GM21423 (cell line): ENCODE data around the gene ACP4.
"Not testable (repeated sequence)": the region's sequence is repeated elsewhere in the genome, so short reads cannot be mapped to it uniquely, and the experiment has no call there.

Experiments used
- ATAC-seq: cut with Tn5 transposase; IDR thresholded peaks from one replicate; pipeline ENCODE4 v1.9.1; 2021; ENCODE audit warnings: mild to moderate bottlenecking, moderate library complexity; ENCODE audit not compliant: unreplicated experiment

ACP4 gene

GRCh38 chr19:50796634-50797428 is 6.6 kb downstream of the ACP4 start:
- ATAC-seq, result no peak

GRCh38 chr19:50797429-50797780 is 7.2 kb downstream of the ACP4 start:
- no peak for ATAC-seq

- no peak for ATAC-seq
These were observed 7.8 kb downstream of the ACP4 start for GRCh38 chr19:50797781-50798658.

- no peak for ATAC-seq
These were observed 8.7 kb downstream of the ACP4 start for GRCh38 chr19:50798659-50799546.

- ATAC-seq, result no peak
These were observed 9.3 kb downstream of the ACP4 start for GRCh38 chr19:50799547-50799851.

- ATAC-seq, result no peak
These were observed 10.9 kb downstream of the ACP4 start for GRCh38 chr19:50801107-50801506.

- peak; percentile 3 for ATAC-seq
These were observed 13.6 kb downstream of the ACP4 start for GRCh38 chr19:50803633-50804419.

GRCh38 chr19:50804420-50805272 is 14.4 kb downstream of the ACP4 start:
- ATAC-seq, result peak; percentile 90

GRCh38 chr19:50808856-50809255 is 18.6 kb downstream of the ACP4 start:
- no peak for ATAC-seq

GRCh38 chr19:50811622-50812238 is 21.5 kb downstream of the ACP4 start:
- ATAC-seq, result not testable (repeated sequence)

- no peak for ATAC-seq
These were observed 22.3 kb downstream of the ACP4 start for GRCh38 chr19:50812474-50812873.

- no peak for ATAC-seq
These were observed 24.7 kb downstream of the ACP4 start for GRCh38 chr19:50814883-50815282.

- no peak for ATAC-seq
These were observed 25.2 kb downstream of the ACP4 start for GRCh38 chr19:50815439-50815838.

GRCh38 chr19:50817941-50818858 is 28.0 kb downstream of the ACP4 start:
- peak; percentile 51 for ATAC-seq

GRCh38 chr19:50818859-50819472 is 28.8 kb downstream of the ACP4 start:
- no peak for ATAC-seq

GRCh38 chr19:50819636-50820035 is 29.4 kb downstream of the ACP4 start:
- no peak for ATAC-seq

- ATAC-seq, result no peak
These were observed 29.9 kb downstream of the ACP4 start for GRCh38 chr19:50820086-50820485.
